ENCODE results near the gene GMDS.
A peak's percentile ranks its signal among the peaks of the same experiment; 100 is the strongest.

Gene GMDS

DNA sequence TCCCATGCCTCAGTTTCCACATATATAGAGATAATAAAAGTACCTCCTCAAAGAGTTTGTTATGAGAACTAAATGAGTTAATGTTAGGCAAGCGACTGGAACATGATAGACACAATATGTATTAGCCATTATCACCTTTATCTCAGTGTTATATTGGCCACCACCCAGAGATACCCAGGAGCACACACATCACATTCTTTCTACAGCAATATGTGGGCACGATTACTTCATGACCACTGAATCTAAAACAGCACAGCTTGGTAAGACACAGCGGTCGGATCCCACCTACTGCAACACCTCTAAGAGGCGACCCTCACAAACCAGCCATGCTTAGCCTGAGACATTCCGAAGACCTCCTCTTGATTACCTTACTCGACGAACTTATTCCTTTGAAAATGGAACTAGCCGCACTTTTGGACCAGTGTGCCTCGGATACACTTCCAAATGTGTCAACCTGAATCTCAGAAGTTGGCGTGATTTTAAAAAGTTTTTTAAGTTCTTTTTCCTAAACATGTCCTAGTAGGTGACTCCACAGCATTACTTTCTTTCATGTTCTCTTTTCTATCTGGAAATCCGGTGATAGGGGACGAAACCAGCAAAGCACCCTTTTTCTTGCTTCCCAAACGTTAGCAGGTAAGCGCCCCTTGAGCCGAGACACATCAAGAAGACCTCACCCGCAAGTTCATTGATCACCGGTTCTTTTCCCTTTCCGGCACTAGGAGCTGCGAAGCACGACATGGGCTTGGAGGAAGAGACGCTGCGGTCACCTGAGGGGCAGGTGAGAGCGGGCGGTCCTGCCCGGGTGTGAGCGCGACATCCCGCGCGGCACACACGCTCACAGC, 923 bp downstream of the GMDS start:
- Histone ChIP-seq H3K4me1 (ENCODE audit: control insufficient read depth in 2 of 2, insufficient read depth in 2 of 2, low read length in 2 of 2) (peaks cover 13 to 37% of the 10 kb centered on the region in 2 donors), H3K9ac (ENCODE audit: low read depth in 1 of 2, low read length in 2 of 2) (peak overlapping the region; percentile 85 to 98), H3K9me3 (ENCODE audit: control insufficient read depth in 2 of 2, low read length in 2 of 2) (no peaks in the 10 kb centered on the region), H3K27me3 (ENCODE audit: control insufficient read depth in 2 of 2, insufficient read depth in 2 of 2, low read length in 2 of 2) (no peaks in the 10 kb centered on the region), H3K27ac (ENCODE audit: low read depth in 2 of 2, low read length in 2 of 2) (peak overlapping the region; percentile 89 to 94), H3K36me3 (ENCODE audit: control insufficient read depth in 2 of 2, insufficient read depth in 2 of 2, low read length in 2 of 2) (peaks cover 0 to 6% of the 10 kb centered on the region in 2 donors), H3K4me3 (ENCODE audit: low read length in 2 of 2) (peak overlapping the region; percentile 94 to 97)

GRCh38 chr6:2242311-2242710, 3.1 kb downstream of the GMDS start:
- Histone ChIP-seq H3K4me1 (ENCODE audit: control insufficient read depth in 2 of 2, insufficient read depth in 2 of 2, low read length in 2 of 2) (peaks cover 10 to 30% of the 10 kb centered on the region in 2 donors), H3K4me3 (ENCODE audit: low read length in 2 of 2) (no peak overlapping the region), H3K27ac (ENCODE audit: low read depth in 2 of 2, low read length in 2 of 2) (no peak overlapping the region), H3K27me3 (ENCODE audit: control insufficient read depth in 2 of 2, insufficient read depth in 2 of 2, low read length in 2 of 2) (no peaks in the 10 kb centered on the region), H3K9me3 (ENCODE audit: control insufficient read depth in 2 of 2, low read length in 2 of 2) (no peaks in the 10 kb centered on the region), H3K36me3 (ENCODE audit: control insufficient read depth in 2 of 2, insufficient read depth in 2 of 2, low read length in 2 of 2) (no peaks in the 10 kb centered on the region), H3K9ac (ENCODE audit: low read depth in 1 of 2, low read length in 2 of 2) (no peak overlapping the region)

- Histone ChIP-seq H3K27ac (ENCODE audit: low read depth in 2 of 2, low read length in 2 of 2) (no peak overlapping the region), H3K4me1 (ENCODE audit: control insufficient read depth in 2 of 2, insufficient read depth in 2 of 2, low read length in 2 of 2) (peaks cover 3 to 24% of the 10 kb centered on the region in 2 donors), H3K27me3 (ENCODE audit: control insufficient read depth in 2 of 2, insufficient read depth in 2 of 2, low read length in 2 of 2) (no peaks in the 10 kb centered on the region), H3K36me3 (ENCODE audit: control insufficient read depth in 2 of 2, insufficient read depth in 2 of 2, low read length in 2 of 2) (peaks cover 0 to 3% of the 10 kb centered on the region in 2 donors), H3K9ac (ENCODE audit: low read depth in 1 of 2, low read length in 2 of 2) (no peak overlapping the region), H3K9me3 (ENCODE audit: control insufficient read depth in 2 of 2, low read length in 2 of 2) (no peaks in the 10 kb centered on the region), H3K4me3 (ENCODE audit: low read length in 2 of 2) (no peak overlapping the region)
Measured at GRCh38 chr6:2240961-2241360, 4.4 kb downstream of the GMDS start.

GRCh38 chr6:2237001-2237400, 8.4 kb downstream of the GMDS start:
- H3K9me3 ChIP-seq (ENCODE audit: control insufficient read depth in 2 of 2, low read length in 2 of 2), result no peaks in the 10 kb centered on the region
- H3K4me1 ChIP-seq (ENCODE audit: control insufficient read depth in 2 of 2, insufficient read depth in 2 of 2, low read length in 2 of 2), result peaks cover 0 to 7% of the 10 kb centered on the region in 2 donors
- no peak overlapping the region for H3K4me3 ChIP-seq (ENCODE audit: low read length in 2 of 2)
- H3K27me3 ChIP-seq (ENCODE audit: control insufficient read depth in 2 of 2, insufficient read depth in 2 of 2, low read length in 2 of 2), result no peaks in the 10 kb centered on the region
- H3K36me3 ChIP-seq (ENCODE audit: control insufficient read depth in 2 of 2, insufficient read depth in 2 of 2, low read length in 2 of 2), result peaks cover 0 to 3% of the 10 kb centered on the region in 2 donors
- no peak overlapping the region for H3K27ac ChIP-seq (ENCODE audit: low read depth in 2 of 2, low read length in 2 of 2)
- H3K9ac ChIP-seq (ENCODE audit: low read depth in 1 of 2, low read length in 2 of 2), result no peak overlapping the region

- Histone ChIP-seq H3K9ac (ENCODE audit: low read depth in 1 of 2, low read length in 2 of 2) (no peak overlapping the region), H3K27ac (ENCODE audit: low read depth in 2 of 2, low read length in 2 of 2) (no peak overlapping the region), H3K9me3 (ENCODE audit: control insufficient read depth in 2 of 2, low read length in 2 of 2) (no peaks in the 10 kb centered on the region), H3K36me3 (ENCODE audit: control insufficient read depth in 2 of 2, insufficient read depth in 2 of 2, low read length in 2 of 2) (peaks cover 0 to 3% of the 10 kb centered on the region in 2 donors), H3K4me1 (ENCODE audit: control insufficient read depth in 2 of 2, insufficient read depth in 2 of 2, low read length in 2 of 2) (peaks cover 4 to 12% of the 10 kb centered on the region in 2 donors), H3K4me3 (ENCODE audit: low read length in 2 of 2) (no peak overlapping the region), H3K27me3 (ENCODE audit: control insufficient read depth in 2 of 2, insufficient read depth in 2 of 2, low read length in 2 of 2) (no peaks in the 10 kb centered on the region)
Measured at GRCh38 chr6:2235777-2236495, 9.5 kb downstream of the GMDS start.

DNA sequence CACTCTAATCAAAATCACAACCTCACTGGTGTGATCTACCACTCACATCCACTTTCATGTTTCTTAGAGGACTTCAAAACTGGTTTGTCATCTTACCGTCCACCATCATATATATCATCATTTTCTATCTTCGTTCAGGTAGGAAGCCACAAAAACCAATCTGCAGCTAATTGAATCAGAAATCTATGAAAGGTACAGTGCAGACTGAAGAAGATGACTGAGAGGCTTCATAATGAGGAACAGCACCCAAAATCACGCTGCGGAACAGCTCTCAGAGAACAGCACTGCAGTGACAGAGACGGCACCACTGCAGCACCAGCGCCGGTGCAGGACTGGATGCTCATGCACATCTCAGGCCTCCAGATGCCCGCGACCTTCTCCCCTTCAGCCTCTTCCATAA, 13.0 kb downstream of the GMDS start:
- H3K36me3 ChIP-seq (ENCODE audit: control insufficient read depth in 2 of 2, insufficient read depth in 2 of 2, low read length in 2 of 2), result peaks cover 0 to 3% of the 10 kb centered on the region in 2 donors
- H3K9ac ChIP-seq (ENCODE audit: low read depth in 1 of 2, low read length in 2 of 2), result no peak overlapping the region
- H3K9me3 ChIP-seq (ENCODE audit: control insufficient read depth in 2 of 2, low read length in 2 of 2), result no peaks in the 10 kb centered on the region
- H3K4me3 ChIP-seq (ENCODE audit: low read length in 2 of 2), result no peak overlapping the region
- no peak overlapping the region for H3K27ac ChIP-seq (ENCODE audit: low read depth in 2 of 2, low read length in 2 of 2)
- no peaks in the 10 kb centered on the region for H3K27me3 ChIP-seq (ENCODE audit: control insufficient read depth in 2 of 2, insufficient read depth in 2 of 2, low read length in 2 of 2)
- peaks cover 4 to 7% of the 10 kb centered on the region in 2 donors for H3K4me1 ChIP-seq (ENCODE audit: control insufficient read depth in 2 of 2, insufficient read depth in 2 of 2, low read length in 2 of 2)

- Histone ChIP-seq H3K36me3 (ENCODE audit: control insufficient read depth in 2 of 2, insufficient read depth in 2 of 2, low read length in 2 of 2) (peaks cover 0 to 3% of the 10 kb centered on the region in 2 donors), H3K27ac (ENCODE audit: low read depth in 2 of 2, low read length in 2 of 2) (peak overlapping the region in 1 of 2 donors; percentile 45), H3K9ac (ENCODE audit: low read depth in 1 of 2, low read length in 2 of 2) (no peak overlapping the region), H3K9me3 (ENCODE audit: control insufficient read depth in 2 of 2, low read length in 2 of 2) (no peaks in the 10 kb centered on the region), H3K27me3 (ENCODE audit: control insufficient read depth in 2 of 2, insufficient read depth in 2 of 2, low read length in 2 of 2) (no peaks in the 10 kb centered on the region), H3K4me3 (ENCODE audit: low read length in 2 of 2) (no peak overlapping the region), H3K4me1 (ENCODE audit: control insufficient read depth in 2 of 2, insufficient read depth in 2 of 2, low read length in 2 of 2) (peaks cover 4 to 7% of the 10 kb centered on the region in 2 donors)
Measured at GRCh38 chr6:2231438-2231837, 14.0 kb downstream of the GMDS start.

DNA sequence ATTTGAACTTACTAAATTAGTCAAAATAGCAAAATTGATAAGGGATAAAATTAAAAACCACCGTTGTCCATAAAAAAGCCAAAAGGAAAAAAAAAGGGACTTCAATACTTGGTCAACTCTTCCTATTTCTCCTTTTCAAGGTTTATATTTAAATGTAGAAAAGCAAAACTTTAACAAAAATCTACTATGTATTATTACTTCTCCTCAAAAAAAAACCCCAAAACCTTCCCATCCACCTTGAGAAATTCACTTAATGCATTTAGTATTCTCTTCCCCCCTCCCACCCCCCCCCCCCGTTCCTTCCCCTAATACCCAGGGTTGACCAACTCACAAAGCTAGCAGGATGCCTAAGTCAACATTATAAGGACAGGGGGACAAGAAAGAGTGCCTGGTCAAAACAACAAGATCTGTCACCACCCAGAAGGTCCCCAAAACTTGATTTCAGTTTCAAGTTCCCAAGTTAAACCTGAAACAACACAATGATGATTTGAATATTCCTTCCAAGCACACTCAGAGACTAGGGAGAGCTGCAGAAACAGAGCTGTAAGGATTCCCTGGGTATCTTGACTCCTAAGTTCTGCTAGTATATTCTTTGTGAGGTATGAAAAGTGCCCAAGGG, 14.6 kb downstream of the GMDS start:
- H3K27ac ChIP-seq (ENCODE audit: low read depth in 2 of 2, low read length in 2 of 2), result peak overlapping the region; percentile 6 to 45

DNA sequence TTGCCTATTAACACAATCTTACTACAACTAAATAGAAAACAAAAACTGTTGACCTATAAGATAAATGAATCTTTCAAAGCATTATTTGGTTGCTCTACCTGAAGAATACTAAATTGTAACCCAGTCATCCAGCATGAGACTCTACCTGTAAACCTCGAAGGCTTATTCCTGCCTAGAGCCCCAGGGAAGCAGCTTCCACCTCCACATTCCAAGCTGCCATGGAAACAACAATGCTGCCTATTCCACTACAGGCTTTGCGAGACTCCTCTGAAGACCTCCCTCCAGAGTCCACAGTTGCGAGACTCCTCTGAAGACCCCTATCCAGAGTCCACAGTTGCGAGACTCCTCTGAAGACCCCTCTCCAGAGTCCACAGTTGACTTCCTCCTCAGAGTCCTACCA, 15.7 kb downstream of the GMDS start:
- H3K4me3 ChIP-seq (ENCODE audit: low read length in 2 of 2), result no peak overlapping the region
- peaks cover 4 to 20% of the 10 kb centered on the region in 2 donors for H3K4me1 ChIP-seq (ENCODE audit: control insufficient read depth in 2 of 2, insufficient read depth in 2 of 2, low read length in 2 of 2)
- no peaks in the 10 kb centered on the region for H3K27me3 ChIP-seq (ENCODE audit: control insufficient read depth in 2 of 2, insufficient read depth in 2 of 2, low read length in 2 of 2)
- no peaks in the 10 kb centered on the region for H3K9me3 ChIP-seq (ENCODE audit: control insufficient read depth in 2 of 2, low read length in 2 of 2)
- no peak overlapping the region for H3K9ac ChIP-seq (ENCODE audit: low read depth in 1 of 2, low read length in 2 of 2)
- H3K27ac ChIP-seq (ENCODE audit: low read depth in 2 of 2, low read length in 2 of 2), result no peak overlapping the region
- H3K36me3 ChIP-seq (ENCODE audit: control insufficient read depth in 2 of 2, insufficient read depth in 2 of 2, low read length in 2 of 2), result no peaks in the 10 kb centered on the region

More for the DNA sequence above, 14.6 kb downstream of the GMDS start:
- no peaks in the 10 kb centered on the region for H3K9me3 ChIP-seq (ENCODE audit: control insufficient read depth in 2 of 2, low read length in 2 of 2)
- no peaks in the 10 kb centered on the region for H3K27me3 ChIP-seq (ENCODE audit: control insufficient read depth in 2 of 2, insufficient read depth in 2 of 2, low read length in 2 of 2)
- H3K36me3 ChIP-seq (ENCODE audit: control insufficient read depth in 2 of 2, insufficient read depth in 2 of 2, low read length in 2 of 2), result no peaks in the 10 kb centered on the region
- H3K4me1 ChIP-seq (ENCODE audit: control insufficient read depth in 2 of 2, insufficient read depth in 2 of 2, low read length in 2 of 2), result peaks cover 4 to 11% of the 10 kb centered on the region in 2 donors
- H3K9ac ChIP-seq (ENCODE audit: low read depth in 1 of 2, low read length in 2 of 2), result no peak overlapping the region
- H3K4me3 ChIP-seq (ENCODE audit: low read length in 2 of 2), result no peak overlapping the region

DNA sequence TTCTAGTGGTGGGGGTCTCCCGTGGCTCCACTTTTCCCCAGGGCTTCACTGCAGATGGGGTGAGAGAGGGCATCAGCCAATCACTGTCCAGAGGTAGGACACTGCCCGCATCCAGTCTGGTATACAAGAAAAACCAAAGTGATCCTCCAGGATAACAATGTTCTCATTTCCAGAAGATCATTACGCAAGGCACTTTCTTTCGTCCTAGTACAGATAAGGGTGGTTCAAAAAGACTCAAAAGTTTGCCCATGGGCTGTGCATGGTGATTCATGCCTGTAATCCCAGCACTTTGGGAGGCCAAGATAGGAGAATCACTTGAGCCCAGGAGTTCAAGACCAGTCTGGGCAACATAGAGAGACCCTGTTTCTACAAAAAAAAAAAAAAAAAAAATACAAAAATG, 16.4 kb downstream of the GMDS start:
- Histone ChIP-seq H3K36me3 (ENCODE audit: control insufficient read depth in 2 of 2, insufficient read depth in 2 of 2, low read length in 2 of 2) (no peaks in the 10 kb centered on the region), H3K27me3 (ENCODE audit: control insufficient read depth in 2 of 2, insufficient read depth in 2 of 2, low read length in 2 of 2) (no peaks in the 10 kb centered on the region), H3K9me3 (ENCODE audit: control insufficient read depth in 2 of 2, low read length in 2 of 2) (no peaks in the 10 kb centered on the region), H3K27ac (ENCODE audit: low read depth in 2 of 2, low read length in 2 of 2) (no peak overlapping the region), H3K9ac (ENCODE audit: low read depth in 1 of 2, low read length in 2 of 2) (no peak overlapping the region), H3K4me3 (ENCODE audit: low read length in 2 of 2) (no peak overlapping the region), H3K4me1 (ENCODE audit: control insufficient read depth in 2 of 2, insufficient read depth in 2 of 2, low read length in 2 of 2) (peaks cover 4 to 23% of the 10 kb centered on the region in 2 donors)
